K562 (cell line): ENCODE measurements around the gene LY6G5B.

Source experiments
- CGGBP1 ChIP-seq: fragments of 250-450 bp; sonication (Bioruptor Pico); IDR thresholded peaks from 2 replicates; pipeline ENCODE4 v1.9.0; 2021; ENCODE audit warnings: mild to moderate bottlenecking
- CTCF ChIP-seq, 3 experiments: IDR thresholded peaks in 2 of 3; conservative IDR thresholded peaks in 1 of 3; 2 replicates each; pipeline ENCODE4 v1.5.1; 2011 to 2012; ENCODE audit warnings: low read length in 3 of 3, mild to moderate bottlenecking in 3 of 3, control low read depth in 2 of 3, improper control_type of control experiment in 1 of 3, inconsistent platforms in 1 of 3, low read depth in 1 of 3, mixed read lengths in 1 of 3, moderate library complexity in 1 of 3; ENCODE audit not compliant: insufficient read depth in 2 of 3
- STAG1 ChIP-seq: sonication (generic); formaldehyde crosslinking; IDR thresholded peaks from 2 replicates; pipeline ENCODE4 v1.5.0; 2020; ENCODE audit warnings: missing genetic modification reagents, borderline replicate concordance
- ZC3H4 ChIP-seq: sonication (generic); formaldehyde crosslinking; IDR thresholded peaks from 2 replicates; pipeline ENCODE4 v1.9.0; 2021; ENCODE audit warnings: missing genetic modification reagents, borderline replicate concordance
- ZFX ChIP-seq: sonication (generic); formaldehyde crosslinking; IDR thresholded peaks from 2 replicates; pipeline ENCODE4 v1.8.0; 2022; ENCODE audit warnings: mild to moderate bottlenecking, missing genetic modification reagents, moderate library complexity
- TF ChIP-seq, protein P1 (sequence below), 2 experiments: fragments of 450-650 bp in 1 of 2; sonication (generic) in 1 of 2; formaldehyde crosslinking in 1 of 2; IDR thresholded peaks; 2 replicates each; pipeline versions ENCODE4 v1.7.1 to v1.9.0; 2016 to 2022; ENCODE audit warnings: inconsistent platforms in 1 of 2, mild to moderate bottlenecking in 1 of 2, missing genetic modification reagents in 1 of 2

DNA sequence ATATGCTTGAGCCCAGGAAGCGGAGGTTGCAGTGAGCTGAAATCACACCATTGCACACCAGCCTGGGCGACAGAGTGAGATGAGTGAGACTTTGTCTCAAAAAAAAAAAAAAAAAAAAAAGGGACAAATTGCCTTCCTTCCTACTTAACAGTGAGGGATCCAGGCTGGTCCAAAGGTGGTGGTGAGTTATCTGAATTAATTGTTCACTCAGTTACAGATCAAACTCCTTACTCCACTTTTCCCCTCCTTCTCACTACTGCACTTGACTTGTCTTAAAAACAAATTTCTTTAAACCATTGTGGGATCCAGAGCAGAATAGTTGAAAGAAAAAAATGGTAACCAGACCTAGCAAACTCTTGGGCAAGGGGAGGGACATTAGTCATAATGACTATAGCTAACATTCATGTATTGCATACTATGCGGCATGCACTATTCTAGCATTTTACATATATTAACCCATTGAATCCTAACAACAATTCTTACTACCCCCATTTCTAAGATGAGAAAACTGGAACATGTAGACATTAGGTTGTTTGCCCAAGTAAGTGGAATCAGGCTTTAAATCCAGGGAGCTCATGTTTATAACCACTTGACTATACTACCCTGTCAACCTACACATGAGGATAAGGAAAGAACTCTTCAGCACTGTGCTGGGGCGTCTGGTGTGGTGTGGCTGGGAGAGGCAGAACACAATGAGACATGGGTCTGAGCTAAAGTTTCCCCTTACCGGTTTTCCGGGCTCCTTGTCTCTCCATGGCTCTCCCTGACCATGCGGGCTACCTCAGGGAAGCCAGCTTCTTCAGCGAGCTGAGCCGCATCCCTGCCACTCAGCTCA, 6.4 kb upstream of the LY6G5B start:
- TF ChIP-seq STAG1 = no peak
- no peak for TF ChIP-seq CTCF (IDR thresholded peaks at IDR 0.05 in 2 of 3, conservative IDR thresholded peaks at IDR 0.05 in 1 of 3; ENCODE audit: insufficient read depth in 2 of 3, low read depth in 1 of 3, low read length in 3 of 3)
- TF ChIP-seq ZFX (CRISPR knock-in tag) = no peak
- no peak for TF ChIP-seq ZC3H4
- TF ChIP-seq, protein P1, sequence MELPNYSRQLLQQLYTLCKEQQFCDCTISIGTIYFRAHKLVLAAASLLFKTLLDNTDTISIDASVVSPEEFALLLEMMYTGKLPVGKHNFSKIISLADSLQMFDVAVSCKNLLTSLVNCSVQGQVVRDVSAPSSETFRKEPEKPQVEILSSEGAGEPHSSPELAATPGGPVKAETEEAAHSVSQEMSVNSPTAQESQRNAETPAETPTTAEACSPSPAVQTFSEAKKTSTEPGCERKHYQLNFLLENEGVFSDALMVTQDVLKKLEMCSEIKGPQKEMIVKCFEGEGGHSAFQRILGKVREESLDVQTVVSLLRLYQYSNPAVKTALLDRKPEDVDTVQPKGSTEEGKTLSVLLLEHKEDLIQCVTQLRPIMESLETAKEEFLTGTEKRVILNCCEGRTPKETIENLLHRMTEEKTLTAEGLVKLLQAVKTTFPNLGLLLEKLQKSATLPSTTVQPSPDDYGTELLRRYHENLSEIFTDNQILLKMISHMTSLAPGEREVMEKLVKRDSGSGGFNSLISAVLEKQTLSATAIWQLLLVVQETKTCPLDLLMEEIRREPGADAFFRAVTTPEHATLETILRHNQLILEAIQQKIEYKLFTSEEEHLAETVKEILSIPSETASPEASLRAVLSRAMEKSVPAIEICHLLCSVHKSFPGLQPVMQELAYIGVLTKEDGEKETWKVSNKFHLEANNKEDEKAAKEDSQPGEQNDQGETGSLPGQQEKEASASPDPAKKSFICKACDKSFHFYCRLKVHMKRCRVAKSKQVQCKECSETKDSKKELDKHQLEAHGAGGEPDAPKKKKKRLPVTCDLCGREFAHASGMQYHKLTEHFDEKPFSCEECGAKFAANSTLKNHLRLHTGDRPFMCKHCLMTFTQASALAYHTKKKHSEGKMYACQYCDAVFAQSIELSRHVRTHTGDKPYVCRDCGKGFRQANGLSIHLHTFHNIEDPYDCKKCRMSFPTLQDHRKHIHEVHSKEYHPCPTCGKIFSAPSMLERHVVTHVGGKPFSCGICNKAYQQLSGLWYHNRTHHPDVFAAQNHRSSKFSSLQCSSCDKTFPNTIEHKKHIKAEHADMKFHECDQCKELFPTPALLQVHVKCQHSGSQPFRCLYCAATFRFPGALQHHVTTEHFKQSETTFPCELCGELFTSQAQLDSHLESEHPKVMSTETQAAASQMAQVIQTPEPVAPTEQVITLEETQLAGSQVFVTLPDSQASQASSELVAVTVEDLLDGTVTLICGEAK (IDR thresholded peaks at IDR 0.05) = no peak
- TF ChIP-seq, protein P1 (CRISPR knock-in tag; IDR thresholded peaks at IDR 0.05) = no peak
- TF ChIP-seq CGGBP1 = 0 out of 2 replicates have a peak, but pooled peaks have one; percentile 31
